ENCODE data around the gene ADAMTS12. TPM values are rescaled to one million over a fixed set of nuclear protein-coding genes. Genes with fewer than 3 reads are reported as not detected.
A peak's percentile ranks its signal among the peaks of the same experiment; 100 is the strongest.

ADAMTS12 gene
- polyA plus RNA-seq, 1 donor, result 4.2 TPM

GRCh38 chr5:33719769-33720168 lies 172.0 kb downstream of the ADAMTS12 start:
- no peaks in the 10 kb centered on the region for H3K27me3 ChIP-seq (ENCODE audit: control insufficient read depth, insufficient read depth, low read length)
- WGBS (ENCODE audit: insufficient coverage, low lambda C conversion rate), result no CpG with 5 or more reads among the region's 1 CpG
- DNase-seq, result no peak
- no peaks in the 10 kb centered on the region for H3K4me1 ChIP-seq (ENCODE audit: control insufficient read depth, insufficient read depth, low read length)
- H3K9me3 ChIP-seq (ENCODE audit: control insufficient read depth, low read depth, low read length), result no peaks in the 10 kb centered on the region
- no peaks in the 10 kb centered on the region for H3K36me3 ChIP-seq (ENCODE audit: control insufficient read depth, insufficient read depth, low read length)
- H3K4me3 ChIP-seq (ENCODE audit: low read length), result no peak overlapping the region
- H3K27ac ChIP-seq (ENCODE audit: low read length), result no peak overlapping the region

GRCh38 chr5:33715661-33716060 lies 176.1 kb downstream of the ADAMTS12 start:
- Histone ChIP-seq H3K4me1 (ENCODE audit: control insufficient read depth, insufficient read depth, low read length) (no peaks in the 10 kb centered on the region), H3K36me3 (ENCODE audit: control insufficient read depth, insufficient read depth, low read length) (no peaks in the 10 kb centered on the region), H3K27me3 (ENCODE audit: control insufficient read depth, insufficient read depth, low read length) (no peaks in the 10 kb centered on the region), H3K9me3 (ENCODE audit: control insufficient read depth, low read depth, low read length) (no peaks in the 10 kb centered on the region), H3K4me3 (ENCODE audit: low read length) (no peak overlapping the region), H3K27ac (ENCODE audit: low read length) (no peak overlapping the region)
- no peak for DNase-seq
- WGBS (ENCODE audit: insufficient coverage, low lambda C conversion rate), result 20% methylated on average over 1 of the region's 1 CpG

GRCh38 chr5:33713136-33713765 lies 178.5 kb downstream of the ADAMTS12 start:
- Histone ChIP-seq H3K27ac (ENCODE audit: low read length) (no peak overlapping the region), H3K9me3 (ENCODE audit: control insufficient read depth, low read depth, low read length) (no peaks in the 10 kb centered on the region), H3K36me3 (ENCODE audit: control insufficient read depth, insufficient read depth, low read length) (no peaks in the 10 kb centered on the region), H3K27me3 (ENCODE audit: control insufficient read depth, insufficient read depth, low read length) (no peaks in the 10 kb centered on the region), H3K4me1 (ENCODE audit: control insufficient read depth, insufficient read depth, low read length) (no peaks in the 10 kb centered on the region), H3K4me3 (ENCODE audit: low read length) (no peak overlapping the region)
- 60% methylated on average over 1 of the region's 2 CpGs for WGBS (ENCODE audit: insufficient coverage, low lambda C conversion rate)
- peak in 1 of 2 donors; percentile 5 for DNase-seq

DNA sequence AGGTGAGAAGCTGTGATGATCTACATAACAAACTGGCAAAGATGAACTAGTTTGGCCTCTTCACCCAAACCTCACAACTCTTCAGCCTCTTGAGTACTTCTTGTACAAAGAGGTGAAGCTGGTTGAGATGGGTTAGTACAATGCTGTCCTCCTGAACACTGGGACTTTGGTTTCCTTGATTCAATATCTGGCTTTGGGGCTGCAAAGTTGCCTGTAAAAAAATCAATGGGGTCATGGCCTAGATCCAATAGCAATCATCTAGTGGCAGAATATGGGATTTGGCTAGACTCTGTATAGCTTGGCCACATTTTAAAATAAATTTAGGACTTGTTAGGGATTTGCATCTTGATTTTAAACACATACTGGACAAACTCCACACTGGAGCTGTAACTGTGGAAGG lies 179.1 kb downstream of the ADAMTS12 start:
- H3K27ac ChIP-seq (ENCODE audit: low read length), result no peak overlapping the region
- DNase-seq, result no peak
- no peak overlapping the region for H3K4me3 ChIP-seq (ENCODE audit: low read length)
- no peaks in the 10 kb centered on the region for H3K27me3 ChIP-seq (ENCODE audit: control insufficient read depth, insufficient read depth, low read length)
- H3K9me3 ChIP-seq (ENCODE audit: control insufficient read depth, low read depth, low read length), result no peaks in the 10 kb centered on the region
- H3K36me3 ChIP-seq (ENCODE audit: control insufficient read depth, insufficient read depth, low read length), result no peaks in the 10 kb centered on the region
- H3K4me1 ChIP-seq (ENCODE audit: control insufficient read depth, insufficient read depth, low read length), result no peaks in the 10 kb centered on the region

DNA sequence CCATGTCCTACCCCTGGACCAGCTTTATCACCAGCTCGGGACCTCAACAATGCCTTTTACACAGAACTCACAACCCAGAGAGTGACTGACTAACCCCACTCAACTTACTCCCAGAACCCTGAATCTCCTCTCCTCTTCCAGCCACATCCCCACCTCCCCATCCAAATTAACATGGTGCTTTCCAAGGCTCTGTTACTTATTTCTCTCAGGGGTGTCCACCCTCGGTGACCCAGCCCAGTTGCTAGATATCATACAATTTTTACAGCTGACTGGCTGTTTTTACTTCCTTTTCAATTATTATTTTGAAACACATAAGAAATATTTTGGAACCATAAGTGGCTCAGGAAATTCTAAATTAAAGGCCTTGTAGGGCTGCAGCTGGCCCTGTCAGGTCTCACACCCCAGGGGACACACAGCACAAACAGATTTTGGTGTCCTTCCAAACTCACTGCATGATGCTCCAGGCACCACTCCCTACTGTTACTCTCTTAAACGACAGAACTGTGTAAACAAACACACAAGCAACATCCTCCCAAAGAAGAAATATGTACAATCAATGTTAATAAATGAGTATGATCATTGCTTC lies 180.6 kb downstream of the ADAMTS12 start:
- DNase-seq, result no peak
- Histone ChIP-seq H3K27ac (ENCODE audit: low read length) (no peak overlapping the region), H3K4me1 (ENCODE audit: control insufficient read depth, insufficient read depth, low read length) (no peaks in the 10 kb centered on the region), H3K9me3 (ENCODE audit: control insufficient read depth, low read depth, low read length) (no peaks in the 10 kb centered on the region), H3K4me3 (ENCODE audit: low read length) (no peak overlapping the region), H3K36me3 (ENCODE audit: control insufficient read depth, insufficient read depth, low read length) (no peaks in the 10 kb centered on the region), H3K27me3 (ENCODE audit: control insufficient read depth, insufficient read depth, low read length) (no peaks in the 10 kb centered on the region)
- no CpG with 5 or more reads among the region's 3 CpGs for WGBS (ENCODE audit: insufficient coverage, low lambda C conversion rate)

DNA sequence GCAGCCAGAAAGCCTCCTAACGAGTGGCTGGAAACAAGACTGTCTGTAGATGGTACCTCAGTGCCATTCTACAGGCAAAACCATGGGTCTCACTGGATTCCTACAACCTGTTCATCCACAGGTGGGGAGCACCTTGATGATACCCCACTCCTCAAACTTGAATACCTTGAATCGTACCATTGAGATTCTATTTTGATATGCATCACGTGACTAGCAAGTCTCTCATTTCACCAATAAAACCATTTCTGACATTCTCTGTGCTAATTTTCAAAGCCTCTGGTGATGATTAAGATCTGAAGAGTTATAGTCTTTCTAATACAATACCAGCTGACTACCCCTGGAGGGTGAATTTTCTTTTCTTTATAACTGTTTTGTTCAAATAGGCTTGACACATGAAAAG lies 188.9 kb downstream of the ADAMTS12 start:
- Histone ChIP-seq H3K27me3 (ENCODE audit: control insufficient read depth, insufficient read depth, low read length) (no peaks in the 10 kb centered on the region), H3K4me3 (ENCODE audit: low read length) (no peak overlapping the region), H3K4me1 (ENCODE audit: control insufficient read depth, insufficient read depth, low read length) (no peaks in the 10 kb centered on the region), H3K36me3 (ENCODE audit: control insufficient read depth, insufficient read depth, low read length) (no peaks in the 10 kb centered on the region), H3K9me3 (ENCODE audit: control insufficient read depth, low read depth, low read length) (no peaks in the 10 kb centered on the region), H3K27ac (ENCODE audit: low read length) (no peak overlapping the region)
- DNase-seq, result no peak
- WGBS (ENCODE audit: insufficient coverage, low lambda C conversion rate), result no CpG with 5 or more reads among the region's 3 CpGs

GRCh38 chr5:33701951-33702350 lies 189.8 kb downstream of the ADAMTS12 start:
- no peak for DNase-seq
- Histone ChIP-seq H3K27me3 (ENCODE audit: control insufficient read depth, insufficient read depth, low read length) (no peaks in the 10 kb centered on the region), H3K4me1 (ENCODE audit: control insufficient read depth, insufficient read depth, low read length) (no peaks in the 10 kb centered on the region), H3K4me3 (ENCODE audit: low read length) (no peak overlapping the region), H3K9me3 (ENCODE audit: control insufficient read depth, low read depth, low read length) (no peaks in the 10 kb centered on the region), H3K27ac (ENCODE audit: low read length) (no peak overlapping the region), H3K36me3 (ENCODE audit: control insufficient read depth, insufficient read depth, low read length) (no peaks in the 10 kb centered on the region)
- WGBS (ENCODE audit: insufficient coverage, low lambda C conversion rate), result 81% methylated on average over 2 of the region's 2 CpGs

DNA sequence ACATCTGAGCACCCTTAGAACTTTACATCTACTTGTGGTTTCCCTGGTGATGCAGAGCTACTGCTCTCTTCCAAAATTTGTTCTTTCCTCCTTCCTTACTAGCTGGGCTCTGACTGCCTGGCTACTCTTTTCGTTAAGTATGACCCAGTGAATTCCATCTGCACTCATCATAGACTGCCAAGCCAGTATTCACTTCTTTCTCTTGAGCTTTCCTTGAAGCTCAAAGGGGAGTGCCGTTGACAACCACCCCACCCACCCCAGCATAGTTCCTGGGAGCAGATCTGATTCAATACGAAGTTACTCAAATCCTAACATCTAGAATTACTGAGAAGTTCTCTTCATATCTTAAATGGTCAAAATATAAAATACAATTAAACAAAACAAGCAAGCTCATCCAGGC lies 190.5 kb downstream of the ADAMTS12 start:
- Histone ChIP-seq H3K9me3 (ENCODE audit: control insufficient read depth, low read depth, low read length) (no peaks in the 10 kb centered on the region), H3K4me1 (ENCODE audit: control insufficient read depth, insufficient read depth, low read length) (no peaks in the 10 kb centered on the region), H3K27ac (ENCODE audit: low read length) (no peak overlapping the region), H3K4me3 (ENCODE audit: low read length) (no peak overlapping the region), H3K36me3 (ENCODE audit: control insufficient read depth, insufficient read depth, low read length) (no peaks in the 10 kb centered on the region), H3K27me3 (ENCODE audit: control insufficient read depth, insufficient read depth, low read length) (no peaks in the 10 kb centered on the region)
- no peak for DNase-seq
- no CpG with 5 or more reads among the region's 3 CpGs for whole genome bisulfite sequencing (ENCODE audit: insufficient coverage, low lambda C conversion rate)

DNA sequence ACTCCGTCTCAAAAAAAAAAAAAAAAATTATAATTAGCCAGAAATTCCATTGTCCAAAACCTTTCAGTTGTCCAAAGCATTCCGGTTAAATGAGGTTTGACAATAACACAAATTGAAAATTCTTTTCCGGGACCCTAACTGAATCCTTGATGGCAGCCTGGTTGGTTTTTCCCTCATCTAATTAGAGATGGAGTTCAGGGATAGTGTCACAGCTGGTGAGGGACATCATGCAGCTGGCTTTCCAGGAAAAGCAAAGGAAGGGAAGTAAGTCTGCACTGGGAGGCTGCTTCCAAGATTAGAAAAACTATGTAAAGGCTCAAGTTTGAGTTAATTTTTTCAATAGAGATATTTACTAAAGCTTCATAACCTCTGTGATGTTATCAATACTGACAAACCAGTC lies 195.4 kb downstream of the ADAMTS12 start:
- 83% methylated on average over 1 of the region's 3 CpGs for WGBS (ENCODE audit: insufficient coverage, low lambda C conversion rate)
- H3K36me3 ChIP-seq (ENCODE audit: control insufficient read depth, insufficient read depth, low read length), result no peaks in the 10 kb centered on the region
- H3K27me3 ChIP-seq (ENCODE audit: control insufficient read depth, insufficient read depth, low read length), result no peaks in the 10 kb centered on the region
- H3K4me1 ChIP-seq (ENCODE audit: control insufficient read depth, insufficient read depth, low read length), result no peaks in the 10 kb centered on the region
- no peak overlapping the region for H3K27ac ChIP-seq (ENCODE audit: low read length)
- H3K9me3 ChIP-seq (ENCODE audit: control insufficient read depth, low read depth, low read length), result no peaks in the 10 kb centered on the region
- no peak for DNase-seq
- no peak overlapping the region for H3K4me3 ChIP-seq (ENCODE audit: low read length)

GRCh38 chr5:33692980-33693379 lies 198.8 kb downstream of the ADAMTS12 start:
- H3K36me3 ChIP-seq (ENCODE audit: control insufficient read depth, insufficient read depth, low read length), result no peaks in the 10 kb centered on the region
- no peaks in the 10 kb centered on the region for H3K4me1 ChIP-seq (ENCODE audit: control insufficient read depth, insufficient read depth, low read length)
- H3K27ac ChIP-seq (ENCODE audit: low read length), result no peak overlapping the region
- H3K27me3 ChIP-seq (ENCODE audit: control insufficient read depth, insufficient read depth, low read length), result no peaks in the 10 kb centered on the region
- no peak for DNase-seq
- 100% methylated on average over 1 of the region's 2 CpGs for WGBS (ENCODE audit: insufficient coverage, low lambda C conversion rate)
- no peaks in the 10 kb centered on the region for H3K9me3 ChIP-seq (ENCODE audit: control insufficient read depth, low read depth, low read length)
- H3K4me3 ChIP-seq (ENCODE audit: low read length), result no peak overlapping the region

- Histone ChIP-seq H3K9me3 (ENCODE audit: control insufficient read depth, low read depth, low read length) (no peaks in the 10 kb centered on the region), H3K4me1 (ENCODE audit: control insufficient read depth, insufficient read depth, low read length) (no peaks in the 10 kb centered on the region), H3K27ac (ENCODE audit: low read length) (no peak overlapping the region), H3K4me3 (ENCODE audit: low read length) (no peak overlapping the region), H3K27me3 (ENCODE audit: control insufficient read depth, insufficient read depth, low read length) (no peaks in the 10 kb centered on the region), H3K36me3 (ENCODE audit: control insufficient read depth, insufficient read depth, low read length) (no peaks in the 10 kb centered on the region)
- DNase-seq, result no peak
These were observed 199.9 kb downstream of the ADAMTS12 start for GRCh38 chr5:33691856-33692255.

Data from large intestine (tissue), 3 donors.